SK-N-SH (cell line): ENCODE data around the gene OSBPL2. TPM values are rescaled to one million over a fixed set of nuclear protein-coding genes. Genes with fewer than 3 reads are reported as not detected.

ENCODE experiments used
- CTCF ChIA-PET: fragments of 300-600, 350-600 bp; formaldehyde crosslinking; extraction: SDS; loops from one replicate; lab custom pipeline; 2021; lab: Yijun Ruan, JAX
- POLR2A ChIA-PET: fragments of 350-600 bp; sonication (Branson Sonifier 250); formaldehyde crosslinking; extraction: SDS; loops from one replicate; lab custom pipeline; 2020; ENCODE audit warnings: antibody characterized with exemption, inconsistent platforms; lab: Yijun Ruan, JAX
- DNase-seq: peaks from one replicate; pipeline ENCODE4 v3.0.0; 2012
- H2AFZ ChIP-seq: fragments of 200-600 bp; sonication (generic); 2 replicates; pipeline ENCODE4 v1.8.1; 2016; ENCODE audit warnings: antibody characterized with exemption, mild to moderate bottlenecking, low read depth
- H3F3A ChIP-seq: fragments of 200-600 bp; sonication (generic); replicated peaks from 2 replicates; pipeline ENCODE3; 2016; ENCODE audit warnings: antibody characterized with exemption, mild to moderate bottlenecking; ENCODE audit not compliant: insufficient read depth
- H3K27ac ChIP-seq, 2 experiments: fragments of 200-500 bp in 1 of 2; fragments of 200-600 bp in 1 of 2; sonication (Bioruptor generic) in 1 of 2; sonication (generic), shearing (Covaris generic) in 1 of 2; 2 replicates each; pipeline versions ENCODE4 v1.5.1 to v1.6.1; 2014 to 2016; ENCODE audit warnings: low read depth in 2 of 2, inconsistent platforms in 1 of 2, low read length in 1 of 2, mild to moderate bottlenecking in 1 of 2, mixed read lengths in 1 of 2
- H3K27me3 ChIP-seq: fragments of 200-600 bp; sonication (generic), shearing (Covaris generic); 2 replicates; pipeline ENCODE4 v1.6.1; 2016; ENCODE audit warnings: mixed run types; ENCODE audit not compliant: insufficient read depth
- H3K36me3 ChIP-seq, 2 experiments: fragments of 200-500 bp in 1 of 2; fragments of 200-600 bp in 1 of 2; sonication (Bioruptor generic) in 1 of 2; sonication (generic) in 1 of 2; replicated peaks in 1 of 2; 2 replicates each; pipeline versions ENCODE3 to v1.5.1; 2014 to 2016; ENCODE audit warnings: low read length in 1 of 2, mild to moderate bottlenecking in 1 of 2; ENCODE audit not compliant: insufficient read depth in 2 of 2, control insufficient read depth in 1 of 2
- H3K4me1 ChIP-seq, 2 experiments: fragments of 200-500 bp in 1 of 2; fragments of 200-600 bp in 1 of 2; sonication (Bioruptor generic) in 1 of 2; sonication (generic), shearing (Covaris generic) in 1 of 2; 2 replicates each; pipeline versions ENCODE4 v1.5.1 to v1.6.1; 2014 to 2016; ENCODE audit warnings: low read depth in 1 of 2, low read length in 1 of 2, mixed run types in 1 of 2; ENCODE audit not compliant: insufficient read depth in 2 of 2, control insufficient read depth in 1 of 2
- H3K4me2 ChIP-seq: fragments of 200-600 bp; sonication (generic), shearing (Covaris generic); 2 replicates; pipeline ENCODE4 v1.6.1; 2017; ENCODE audit warnings: mixed run types
- H3K4me3 ChIP-seq, 2 experiments: fragments of 200-500 bp in 1 of 2; fragments of 200-600 bp in 1 of 2; sonication (Bioruptor generic) in 1 of 2; sonication (generic), shearing (Covaris generic) in 1 of 2; 2 replicates each; pipeline versions ENCODE4 v1.5.1 to v1.8.1; 2014 to 2016; ENCODE audit warnings: low read depth in 2 of 2, inconsistent platforms in 1 of 2, low read length in 1 of 2, mild to moderate bottlenecking in 1 of 2, mixed read lengths in 1 of 2, moderate library complexity in 1 of 2
- H3K79me2 ChIP-seq: fragments of 200-600 bp; sonication (generic); 2 replicates; pipeline ENCODE4 v1.8.1; 2017; ENCODE audit warnings: mild to moderate bottlenecking; ENCODE audit not compliant: insufficient read depth
- H3K9ac ChIP-seq: fragments of 200-600 bp; sonication (generic); 2 replicates; pipeline ENCODE4 v1.6.1; 2017; ENCODE audit warnings: mixed run types
- H3K9me2 ChIP-seq: fragments of 200-600 bp; sonication (generic); 2 replicates; pipeline ENCODE4 v1.6.1; 2017; ENCODE audit warnings: mixed run types
- H3K9me3 ChIP-seq: fragments of 200-600 bp; sonication (generic); 2 replicates; pipeline ENCODE4 v1.6.1; 2017; ENCODE audit warnings: mixed run types, mild to moderate bottlenecking, moderate library complexity
- H4K20me1 ChIP-seq: fragments of 200-600 bp; sonication (generic); 2 replicates; pipeline ENCODE4 v1.6.1; 2017; ENCODE audit warnings: mild to moderate bottlenecking, mixed run types; ENCODE audit not compliant: insufficient read depth
- CHD2 ChIP-seq: fragments of 150-350 bp; IDR thresholded peaks from 2 replicates; pipeline ENCODE4 v1.6.1; 2018; ENCODE audit warnings: low read length; ENCODE audit not compliant: partially characterized antibody
- ELF1 ChIP-seq: IDR thresholded peaks from 2 replicates; pipeline ENCODE4 v1.4.0; 2012
- EZH2phosphoT487 ChIP-seq: fragments of 200-600 bp; sonication (generic); IDR thresholded peaks from 2 replicates; pipeline ENCODE4 v1.6.1; 2017; ENCODE audit warnings: low read depth, mixed run types, mild to moderate bottlenecking, antibody characterized with exemption, moderate library complexity, borderline replicate concordance
- FOSL2 ChIP-seq: IDR thresholded peaks from 2 replicates; pipeline ENCODE4 v1.4.0; 2012; ENCODE audit warnings: low read depth, mild to moderate bottlenecking, moderate library complexity, borderline replicate concordance
- FOXJ3 ChIP-seq: sonication (generic); formaldehyde crosslinking; IDR thresholded peaks from 2 replicates; pipeline ENCODE4 v1.5.1; 2020; ENCODE audit warnings: mild to moderate bottlenecking, missing genetic modification reagents
- FOXM1 ChIP-seq: IDR thresholded peaks from 2 replicates; pipeline ENCODE4 v1.4.0; 2012; ENCODE audit warnings: low read depth, mild to moderate bottlenecking
- GABPA ChIP-seq: IDR thresholded peaks from 2 replicates; pipeline ENCODE4 v1.4.0; 2012; ENCODE audit warnings: low read depth, mild to moderate bottlenecking
- GATA2 ChIP-seq: sonication (generic); formaldehyde crosslinking; IDR thresholded peaks from 2 replicates; pipeline ENCODE4 v1.5.0; 2020; ENCODE audit warnings: mild to moderate bottlenecking, missing genetic modification reagents
- IRF3 ChIP-seq: fragments of 150-350 bp; IDR thresholded peaks from 2 replicates; pipeline ENCODE4 v1.6.1; 2016; ENCODE audit warnings: mild to moderate bottlenecking, low read depth, low read length
- MAX ChIP-seq: IDR thresholded peaks from 2 replicates; pipeline ENCODE4 v1.4.0; 2012; ENCODE audit warnings: low read depth
- NFIC ChIP-seq: IDR thresholded peaks from 2 replicates; pipeline ENCODE4 v1.4.0; 2012; ENCODE audit warnings: borderline replicate concordance
- POLR2AphosphoS5 ChIP-seq: IDR thresholded peaks from 2 replicates; pipeline ENCODE4 v1.6.1; 2012; ENCODE audit warnings: low read depth, low read length
- RCOR1 ChIP-seq: fragments of 150-350 bp; IDR thresholded peaks from 2 replicates; pipeline ENCODE4 v1.6.1; 2017; ENCODE audit warnings: antibody characterized with exemption, low read length
- REST ChIP-seq: IDR thresholded peaks from 2 replicates; pipeline ENCODE4 v1.6.1; 2012; ENCODE audit warnings: mild to moderate bottlenecking, low read depth, low read length, moderate library complexity
- RFX5 ChIP-seq: IDR thresholded peaks from 2 replicates; pipeline ENCODE4 v1.6.1; 2012; ENCODE audit warnings: mild to moderate bottlenecking, improper control_type of control experiment, low read length
- RXRA ChIP-seq: IDR thresholded peaks from 2 replicates; pipeline ENCODE4 v1.4.0; 2012; ENCODE audit warnings: low read depth, mild to moderate bottlenecking, borderline replicate concordance
- SIN3A ChIP-seq: IDR thresholded peaks from 2 replicates; pipeline ENCODE4 v1.6.1; 2012; ENCODE audit warnings: low read depth, mild to moderate bottlenecking, low read length, moderate library complexity, borderline replicate concordance
- SMC3 ChIP-seq: IDR thresholded peaks from 2 replicates; pipeline ENCODE4 v1.6.1; 2012; ENCODE audit warnings: low read depth, low read length, improper control_type of control experiment
- TCF12 ChIP-seq: IDR thresholded peaks from 2 replicates; pipeline ENCODE4 v1.4.0; 2012
- TEAD4 ChIP-seq: IDR thresholded peaks from 2 replicates; pipeline ENCODE4 v1.4.0; 2012; ENCODE audit warnings: mild to moderate bottlenecking, borderline replicate concordance; ENCODE audit not compliant: insufficient read depth
- USF2 ChIP-seq: fragments of 150-350 bp; IDR thresholded peaks from 2 replicates; pipeline ENCODE4 v1.6.1; 2017; ENCODE audit warnings: antibody characterized with exemption, low read length, low read depth, borderline replicate concordance
- ZBTB33 ChIP-seq: IDR thresholded peaks from 2 replicates; pipeline ENCODE4 v1.4.0; 2012; ENCODE audit warnings: low read depth, borderline replicate concordance
- WGBS: methylation state at CpG from one replicate; pipeline ENCODE4 v1.1.6; 2017; ENCODE audit warnings: low lambda C conversion rate; 5-methylcytosine and 5-hydroxymethylcytosine counted together
- polyA plus RNA-seq, 3 experiments: library from polyadenylated mRNA; depleted of rRNA; stranded (reverse); fragments of >200 nt; gene quantifications; 2 replicates each; pipeline ENCODE4 v1.2.3, GENCODE V29; 2012

OSBPL2 gene
- polyA plus RNA-seq, 1 of the 3 experiments (the other 2 are of a cell fraction): 17.7 TPM

GRCh38 chr20:62301773-62302340 is 63.5 kb downstream of the OSBPL2 start (continued):
- 0 out of 2 replicates have a peak, but pooled peaks have one; percentile 44 for TF ChIP-seq REST
- peak; percentile 73 for TF ChIP-seq SMC3

- no peaks in the 10 kb centered on the region for H3K9me3 ChIP-seq
- H3K36me3 ChIP-seq: peaks cover 5 to 39% of the 10 kb centered on the region in 2 experiments
- POLR2A ChIA-PET: interaction anchor here (0.5 to 0.7 kb wide), 2 partner anchors 83 to 85 kb away, joined by 3 read pairs; partner anchors contain the start of gene RPS21
- peaks cover 12% of the 10 kb centered on the region for H3F3A ChIP-seq
- 1% methylated on average over 42 of the region's 81 CpGs for WGBS
- peak within 1 kb of the TSS; percentile 93 for H3K4me2 ChIP-seq
- H3K4me1 ChIP-seq: peaks cover 7 to 26% of the 10 kb centered on the region in 2 experiments; a peak in 2 of 4 replicates
- H2AFZ ChIP-seq: peak within 1 kb of the TSS; percentile 85; the same call in 1 of the 2 replicates
- CTCF ChIA-PET: interaction anchor here (0.6 to 3.1 kb wide), 21 partner anchors 12 to 155 kb away, joined by 3 to 25 read pairs (median 5); partner anchors contain the start of genes LAMA5 and RPS21
- peak within 1 kb of the TSS; percentile 80 to 94 for H3K27ac ChIP-seq
- no peaks in the 10 kb centered on the region for H3K9me2 ChIP-seq
- H3K4me3 ChIP-seq: peak within 1 kb of the TSS; percentile 96 to 97
- peak within 1 kb of the TSS; percentile 81 for H3K9ac ChIP-seq
- peak; percentile 99 for DNase-seq
- peaks cover 41% of the 10 kb centered on the region for H4K20me1 ChIP-seq
- peaks cover 44% of the 10 kb centered on the region for H3K79me2 ChIP-seq
- H3K27me3 ChIP-seq: no peaks in the 10 kb centered on the region
- TF ChIP-seq FOSL2: no peak
- TF ChIP-seq MAX: peak; percentile 68
- TF ChIP-seq USF2: no peak
- TF ChIP-seq GATA2 (CRISPR knock-in tag): no peak
- peak; percentile 64 for TF ChIP-seq IRF3
- TF ChIP-seq SIN3A: peak; percentile 82; the same call in 1 of the 2 replicates
- TF ChIP-seq TCF12: no peak; the same call in 1 of the 2 replicates
- TF ChIP-seq EZH2phosphoT487: no peak
- no peak for TF ChIP-seq RXRA
- no peak for TF ChIP-seq FOXJ3
- 0 out of 2 replicates have a peak, but pooled peaks have one; percentile 15 for TF ChIP-seq ZBTB33
- TF ChIP-seq ELF1: peak; percentile 63
- TF ChIP-seq NFIC: no peak
- TF ChIP-seq FOXM1: no peak
- no peak for TF ChIP-seq TEAD4
- peak; percentile 76 for TF ChIP-seq CHD2
- TF ChIP-seq GABPA: peak; percentile 92
- TF ChIP-seq POLR2AphosphoS5: peak; percentile 50; the same call in 1 of the 2 replicates
- TF ChIP-seq RCOR1: peak; percentile 10; the same call in 1 of the 2 replicates
- no peak for TF ChIP-seq RFX5
Measured at GRCh38 chr20:62302341-62303061, 64.2 kb downstream of the OSBPL2 start, which contains the start of gene ADRM1. Gene ADRM1, plus strand, starts transcription at chr20:62302997. Its CDS starts 572 bp downstream, at chr20:62303569.
